BJ (cell line): ENCODE data around the gene KIRREL3. TPM values are rescaled to one million over a fixed set of nuclear protein-coding genes. Genes with fewer than 3 reads are reported as not detected.

Experiments
- CTCF ChIA-PET: fragments of 350-600 bp; formaldehyde crosslinking; extraction: SDS; loops from one replicate; lab custom pipeline; 2021; ENCODE audit warnings: antibody characterized with exemption, inconsistent platforms; lab: Yijun Ruan, JAX
- POLR2A ChIA-PET: fragments of 300-600 bp; sonication (Branson Sonifier 250); formaldehyde crosslinking; extraction: SDS; loops from one replicate; lab custom pipeline; 2021; ENCODE audit warnings: antibody characterized with exemption; lab: Charles Lee
- DNase-seq: peaks from one replicate; pipeline ENCODE4 v3.0.0-alpha.2; 2011; ENCODE audit warnings: low read depth
- H3K27me3 ChIP-seq: 2 replicates; pipeline ENCODE4 v1.6.0; 2011; ENCODE audit warnings: low read length; ENCODE audit not compliant: control insufficient read depth, insufficient read depth
- H3K36me3 ChIP-seq: 2 replicates; pipeline ENCODE4 v1.5.1; 2011; ENCODE audit warnings: low read length; ENCODE audit not compliant: control insufficient read depth, insufficient read depth
- H3K4me3 ChIP-seq: 2 replicates; pipeline ENCODE4 v1.5.1; 2011; ENCODE audit warnings: low read depth, mild to moderate bottlenecking, control low read depth, low read length
- polyA plus RNA-seq: library from polyadenylated mRNA; depleted of rRNA; stranded (reverse); fragments of >200 nt; gene quantifications from 2 replicates; pipeline ENCODE4 v1.2.3, GENCODE V29; 2011
- TF ChIP-seq, protein P1 (sequence below): IDR thresholded peaks from 2 replicates; pipeline ENCODE4 v1.5.1; 2011; ENCODE audit warnings: low read depth, mild to moderate bottlenecking, control low read depth, inconsistent platforms, low read length, moderate library complexity; ENCODE audit not compliant: insufficient read depth

Gene KIRREL3
- polyA plus RNA-seq, 1 experiment: 19.6 TPM

DNA sequence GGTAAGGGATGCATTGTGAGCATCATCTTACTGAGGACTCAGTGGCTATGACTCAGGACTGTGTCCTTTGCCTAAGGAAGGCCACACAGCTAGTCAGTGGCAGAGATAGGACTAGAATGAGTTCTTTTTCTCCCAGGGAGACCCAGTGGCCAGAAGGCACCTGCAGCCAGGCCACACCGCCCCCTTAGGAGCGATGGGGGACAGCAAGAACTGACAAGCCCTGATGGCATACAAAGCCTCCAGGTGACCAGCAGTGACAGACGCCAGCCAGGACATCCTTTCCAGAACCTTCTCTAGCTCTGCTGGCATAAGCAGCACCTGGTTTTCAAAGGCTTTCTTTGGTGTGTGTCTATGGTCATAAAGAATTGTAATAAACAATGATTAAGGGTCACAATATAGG lies 405.0 kb downstream of the KIRREL3 start:
- no peak overlapping the region for H3K4me3 ChIP-seq
- CTCF ChIA-PET: interaction anchor here (0.6 to 1.2 kb wide), 2 partner anchors 17 to 92 kb away, joined by 3 to 4 read pairs; no protein-coding TSS in a partner anchor
- DNase-seq: no peak
- TF ChIP-seq, protein P1, sequence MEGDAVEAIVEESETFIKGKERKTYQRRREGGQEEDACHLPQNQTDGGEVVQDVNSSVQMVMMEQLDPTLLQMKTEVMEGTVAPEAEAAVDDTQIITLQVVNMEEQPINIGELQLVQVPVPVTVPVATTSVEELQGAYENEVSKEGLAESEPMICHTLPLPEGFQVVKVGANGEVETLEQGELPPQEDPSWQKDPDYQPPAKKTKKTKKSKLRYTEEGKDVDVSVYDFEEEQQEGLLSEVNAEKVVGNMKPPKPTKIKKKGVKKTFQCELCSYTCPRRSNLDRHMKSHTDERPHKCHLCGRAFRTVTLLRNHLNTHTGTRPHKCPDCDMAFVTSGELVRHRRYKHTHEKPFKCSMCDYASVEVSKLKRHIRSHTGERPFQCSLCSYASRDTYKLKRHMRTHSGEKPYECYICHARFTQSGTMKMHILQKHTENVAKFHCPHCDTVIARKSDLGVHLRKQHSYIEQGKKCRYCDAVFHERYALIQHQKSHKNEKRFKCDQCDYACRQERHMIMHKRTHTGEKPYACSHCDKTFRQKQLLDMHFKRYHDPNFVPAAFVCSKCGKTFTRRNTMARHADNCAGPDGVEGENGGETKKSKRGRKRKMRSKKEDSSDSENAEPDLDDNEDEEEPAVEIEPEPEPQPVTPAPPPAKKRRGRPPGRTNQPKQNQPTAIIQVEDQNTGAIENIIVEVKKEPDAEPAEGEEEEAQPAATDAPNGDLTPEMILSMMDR: no peak
- no peaks in the 10 kb centered on the region for H3K27me3 ChIP-seq
- no peaks in the 10 kb centered on the region for H3K36me3 ChIP-seq
- POLR2A ChIA-PET: interaction anchor here (0.6 kb wide), 1 partner anchor 50 kb away, joined by 3 read pairs; no protein-coding TSS in a partner anchor

DNA sequence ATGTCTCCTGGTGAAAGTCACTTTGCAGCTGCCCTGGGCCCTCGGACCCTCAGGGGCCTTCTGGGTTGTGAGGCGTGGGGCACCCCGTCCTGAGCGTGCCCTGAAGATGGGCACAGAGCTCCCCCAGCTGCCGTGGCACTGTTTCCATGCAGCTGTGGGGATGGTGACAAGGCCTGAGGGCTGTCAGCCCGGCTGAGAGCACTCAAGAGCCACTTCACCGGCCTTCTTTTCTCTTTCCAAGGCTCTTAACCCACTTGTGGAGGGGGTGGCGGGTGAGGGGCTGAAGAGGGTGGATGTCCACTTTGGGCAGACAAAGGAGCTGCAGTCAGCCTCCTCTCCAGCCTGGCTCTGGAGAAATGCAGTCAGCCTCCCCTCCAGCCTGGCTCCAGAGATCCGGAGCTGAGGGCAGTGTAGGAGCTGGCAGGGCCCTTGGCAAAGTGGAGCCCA lies 405.6 kb downstream of the KIRREL3 start:
- H3K27me3 ChIP-seq: no peaks in the 10 kb centered on the region
- no peak for DNase-seq
- TF ChIP-seq, protein P1: no peak
- ChIA-PET POLR2A (interaction anchor here (0.6 kb wide), 1 partner anchor 50 kb away, joined by 3 read pairs; no protein-coding TSS in a partner anchor), CTCF (interaction anchor here (0.5 to 2.1 kb wide), 4 partner anchors 12 to 92 kb away, joined by 3 to 10 read pairs (median 4); no protein-coding TSS in a partner anchor)
- H3K36me3 ChIP-seq: no peaks in the 10 kb centered on the region
- H3K4me3 ChIP-seq: no peak overlapping the region

DNA sequence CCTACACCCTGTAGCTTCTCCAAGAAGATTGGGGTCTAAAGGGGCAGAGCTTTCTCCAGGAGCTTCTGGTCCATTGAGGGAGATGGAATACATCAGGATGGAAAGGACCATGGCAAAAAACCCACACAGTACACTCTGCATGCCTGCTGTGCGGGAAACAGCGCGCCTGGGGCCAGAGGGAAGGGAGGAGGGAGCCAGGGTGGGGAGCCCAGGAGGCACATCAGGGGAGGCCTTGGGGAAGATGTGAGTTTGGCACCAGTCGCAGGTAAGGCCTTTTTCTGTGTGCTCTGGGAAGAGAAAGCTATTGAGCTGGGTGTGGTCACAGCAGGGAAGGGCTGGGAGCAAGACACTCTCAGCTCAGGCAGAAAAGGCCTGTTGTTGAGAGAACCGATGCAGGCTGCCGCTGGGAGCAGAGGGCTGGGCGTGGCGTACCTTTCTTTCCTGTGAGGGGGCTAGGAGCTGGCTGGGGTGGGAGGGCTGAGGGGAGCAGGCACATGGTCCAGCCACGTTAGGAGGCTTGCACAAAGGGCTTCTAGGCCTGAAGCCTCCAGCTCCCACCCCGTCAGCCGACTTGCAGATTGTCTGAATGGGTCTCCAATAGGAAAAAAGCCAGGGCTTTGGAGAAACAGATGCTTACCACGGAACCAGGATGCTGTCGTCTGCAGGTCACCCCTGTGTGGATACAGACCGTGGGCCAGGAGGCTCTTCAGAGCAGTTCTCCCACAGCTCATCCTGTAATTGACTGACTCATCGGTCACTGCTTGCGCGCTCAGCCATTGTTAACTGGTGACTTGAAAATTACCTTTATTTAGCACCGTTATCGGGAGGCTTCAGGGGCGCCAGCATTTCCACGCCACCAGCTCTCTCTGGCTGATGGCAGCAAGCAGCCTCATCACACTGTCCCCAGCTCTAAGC lies 407.8 kb downstream of the KIRREL3 start:
- TF ChIP-seq, protein P1: no peak
- no peak overlapping the region for H3K4me3 ChIP-seq
- H3K36me3 ChIP-seq: no peaks in the 10 kb centered on the region
- no peaks in the 10 kb centered on the region for H3K27me3 ChIP-seq
- CTCF ChIA-PET: interaction anchor here (0.7 to 2.1 kb wide), 5 partner anchors 9 to 282 kb away, joined by 3 to 10 read pairs (median 3); no protein-coding TSS in a partner anchor
- POLR2A ChIA-PET: no interaction called here
- DNase-seq: no peak

DNA sequence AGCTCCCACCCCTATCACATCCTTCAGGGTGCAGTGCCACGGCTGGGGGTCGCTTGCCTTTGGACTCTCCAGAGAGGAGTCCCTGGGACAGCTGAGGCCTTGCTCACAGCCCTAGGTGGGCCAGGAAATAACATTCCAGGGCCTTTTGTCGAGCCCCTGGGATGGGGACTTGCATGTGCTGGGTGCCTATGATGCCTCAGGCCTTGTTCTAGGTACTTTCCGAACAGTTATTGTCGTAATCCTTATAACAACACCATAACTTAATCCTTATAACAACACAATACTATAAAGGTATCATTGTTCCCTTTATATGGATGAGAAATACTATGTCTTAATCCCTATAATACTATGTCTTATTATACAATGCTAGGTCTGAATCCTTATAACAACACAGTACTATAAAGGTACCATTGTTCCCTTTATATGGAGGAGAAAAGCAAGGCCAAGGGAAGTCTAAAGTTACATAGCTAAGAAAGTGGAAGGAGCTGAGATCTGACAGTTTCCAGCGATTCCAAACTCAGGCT lies 408.5 kb downstream of the KIRREL3 start:
- Histone ChIP-seq H3K36me3 (no peaks in the 10 kb centered on the region), H3K4me3 (no peak overlapping the region), H3K27me3 (no peaks in the 10 kb centered on the region)
- ChIA-PET CTCF (interaction anchor here (0.7 to 2.0 kb wide), 6 partner anchors 9 to 399 kb away, joined by 3 to 4 read pairs (median 3); no protein-coding TSS in a partner anchor), POLR2A (no interaction called here)
- TF ChIP-seq, protein P1: no peak
- DNase-seq: no peak

DNA sequence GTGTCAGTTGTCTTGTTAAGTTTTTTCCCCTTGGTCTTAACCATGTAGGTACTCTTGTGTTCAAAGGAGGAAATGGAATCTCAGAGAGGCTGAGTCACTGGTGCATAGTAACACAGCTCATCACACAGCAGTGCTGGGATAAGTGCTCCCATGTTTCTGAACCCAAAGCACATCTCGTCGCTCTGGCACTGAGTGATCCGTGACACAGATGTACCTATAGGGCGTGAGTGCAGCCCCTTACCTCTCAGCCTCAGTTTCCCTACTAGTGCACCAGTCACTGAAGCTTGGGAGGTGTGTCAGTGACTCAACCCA lies 411.1 kb downstream of the KIRREL3 start:
- H3K4me3 ChIP-seq: no peak overlapping the region
- no peaks in the 10 kb centered on the region for H3K36me3 ChIP-seq
- DNase-seq: no peak
- ChIA-PET POLR2A (no interaction called here), CTCF (interaction anchor here (1.7 kb wide), 1 partner anchor 401 kb away, joined by 6 read pairs; no protein-coding TSS in a partner anchor)
- TF ChIP-seq, protein P1: no peak
- no peaks in the 10 kb centered on the region for H3K27me3 ChIP-seq
